NCI-H2107 (cell line): ENCODE data around the gene SLC13A1.
"Not testable (repeated sequence)": the region's sequence is repeated elsewhere in the genome, so short reads cannot be mapped to it uniquely, and the experiment has no call there.

Experiments used
- DNase-seq: peaks from one replicate; lab custom pipeline; 2025; lab: John Stamatoyannopoulos, UW

SLC13A1 gene

GRCh38 chr7:123199883-123200282 is at the start of gene SLC13A1:
Gene SLC13A1, minus strand, starts transcription at chr7:123199969. Its CDS starts 23 bp downstream, at chr7:123199946.
- no peak for DNase-seq

- DNase-seq: no peak
These were observed 45.0 kb upstream of the SLC13A1 start for GRCh38 chr7:123244768-123245167.

GRCh38 chr7:123242467-123243092 is 42.8 kb upstream of the SLC13A1 start:
- DNase-seq: no peak

- DNase-seq: no peak
These were observed 42.0 kb upstream of the SLC13A1 start for GRCh38 chr7:123241809-123242208.

GRCh38 chr7:123231021-123232000 is 31.5 kb upstream of the SLC13A1 start:
- DNase-seq: no peak

- no peak for DNase-seq
These were observed 30.8 kb upstream of the SLC13A1 start for GRCh38 chr7:123230603-123231002.

- DNase-seq: no peak
These were observed 30.4 kb upstream of the SLC13A1 start for GRCh38 chr7:123230147-123230546.

- DNase-seq: no peak
These were observed 29.7 kb upstream of the SLC13A1 start for GRCh38 chr7:123229426-123229825.

GRCh38 chr7:123227666-123228065 is 27.9 kb upstream of the SLC13A1 start:
- DNase-seq: not testable (repeated sequence)

GRCh38 chr7:123220396-123220795 is 20.6 kb upstream of the SLC13A1 start:
- DNase-seq: no peak

GRCh38 chr7:123218866-123219265 is 19.1 kb upstream of the SLC13A1 start:
- no peak for DNase-seq

GRCh38 chr7:123216825-123217224 is 17.1 kb upstream of the SLC13A1 start:
- DNase-seq: no peak

GRCh38 chr7:123215350-123215749 is 15.6 kb upstream of the SLC13A1 start:
- no peak for DNase-seq

- no peak for DNase-seq
These were observed 11.8 kb upstream of the SLC13A1 start for GRCh38 chr7:123211545-123211944.

GRCh38 chr7:123210986-123211385 is 11.2 kb upstream of the SLC13A1 start:
- DNase-seq: no peak

GRCh38 chr7:123209786-123210185 is 10.0 kb upstream of the SLC13A1 start:
- no peak for DNase-seq

GRCh38 chr7:123208793-123209192 is 9.0 kb upstream of the SLC13A1 start:
- no peak for DNase-seq

- no peak for DNase-seq
These were observed 4.6 kb upstream of the SLC13A1 start for GRCh38 chr7:123204206-123204835.

GRCh38 chr7:123201901-123202300 is 2.1 kb upstream of the SLC13A1 start:
- DNase-seq: no peak

- DNase-seq: no peak
These were observed 809 bp downstream of the SLC13A1 start for GRCh38 chr7:123198668-123199652.

- no peak for DNase-seq
These were observed 1.7 kb downstream of the SLC13A1 start for GRCh38 chr7:123198111-123198510.
